OCI-LY7 (cell line): Measurements from ENCODE around the gene TRIM33. TPM values are rescaled to one million over a fixed set of nuclear protein-coding genes. Genes with fewer than 3 reads are reported as not detected.
A peak's percentile ranks its signal among the peaks of the same experiment; 100 is the strongest.
"Not testable (repeated sequence)": the region's sequence is repeated elsewhere in the genome, so short reads cannot be mapped to it uniquely, and the experiment has no call there.

ENCODE experiments used
- BruUV-seq: library from RNA; stranded (reverse); fragments of 400-500 nt; replicated peaks from 2 replicates; lab custom pipeline; 2021; lab: Mats Ljungman, UMichigan
- CTCF ChIA-PET: fragments of 300-600 bp; sonication (Branson Sonifier 250); formaldehyde crosslinking; loops from one replicate; lab custom pipeline; 2022; ENCODE audit warnings: antibody characterized with exemption; ENCODE audit not compliant: unreplicated experiment; lab: Charles Lee
- POLR2A ChIA-PET: fragments of 300-600 bp; sonication (Branson Sonifier 250); formaldehyde crosslinking; loops from one replicate; lab custom pipeline; 2022; ENCODE audit warnings: antibody characterized with exemption; lab: Charles Lee
- DNase-seq: peaks from one replicate; pipeline ENCODE4 v3.0.0-alpha.2; 2015; ENCODE audit warnings: low spot score
- H2AFZ ChIP-seq: fragments of 200-600 bp; sonication (generic), shearing (Covaris generic); 2 replicates; pipeline ENCODE4 v1.6.1; 2014; ENCODE audit warnings: mild to moderate bottlenecking, antibody characterized with exemption, low read length, moderate library complexity
- H3K27ac ChIP-seq: fragments of 200-600 bp; sonication (generic); 2 replicates; pipeline ENCODE4 v1.5.1; 2014; ENCODE audit warnings: mixed run types, low read depth, mild to moderate bottlenecking, moderate library complexity, low read length, inconsistent platforms; ENCODE audit not compliant: poor library complexity, severe bottlenecking
- H3K36me3 ChIP-seq: fragments of 200-600 bp; sonication (generic); 2 replicates; pipeline ENCODE4 v1.6.1; 2014; ENCODE audit warnings: mild to moderate bottlenecking, antibody characterized with exemption, low read length, moderate library complexity, mixed read lengths; ENCODE audit not compliant: insufficient read depth
- H3K4me1 ChIP-seq: fragments of 200-600 bp; sonication (generic); 2 replicates; pipeline ENCODE4 v1.5.1; 2014; ENCODE audit warnings: mild to moderate bottlenecking, low read length; ENCODE audit not compliant: insufficient read depth, poor library complexity, severe bottlenecking
- H3K4me2 ChIP-seq: fragments of 200-600 bp; sonication (generic); 2 replicates; pipeline ENCODE4 v1.6.1; 2014; ENCODE audit warnings: mild to moderate bottlenecking, low read length
- H3K4me3 ChIP-seq: fragments of 200-600 bp; sonication (generic); 2 replicates; pipeline ENCODE4 v1.5.1; 2014; ENCODE audit warnings: mild to moderate bottlenecking, low read depth, low read length; ENCODE audit not compliant: poor library complexity, severe bottlenecking
- H3K79me2 ChIP-seq: fragments of 200-600 bp; sonication (generic); 2 replicates; pipeline ENCODE4 v1.6.1; 2016; ENCODE audit warnings: low read depth, mild to moderate bottlenecking, low read length, moderate library complexity, mixed read lengths; ENCODE audit not compliant: insufficient read depth
- H3K9me2 ChIP-seq: fragments of 200-600 bp; sonication (generic); 2 replicates; pipeline ENCODE4 v1.6.1; 2016; ENCODE audit warnings: mild to moderate bottlenecking, low read length, mixed read lengths; ENCODE audit not compliant: insufficient read depth
- H3K9me3 ChIP-seq: fragments of 200-600 bp; sonication (generic); 2 replicates; pipeline ENCODE4 v1.6.1; 2014; ENCODE audit warnings: mild to moderate bottlenecking, mixed run types, low read length, mixed read lengths
- H4K20me1 ChIP-seq: fragments of 200-600 bp; sonication (generic); 2 replicates; pipeline ENCODE4 v1.6.1; 2014; ENCODE audit warnings: mild to moderate bottlenecking, antibody characterized with exemption, low read length, moderate library complexity, mixed read lengths; ENCODE audit not compliant: insufficient read depth
- EZH2phosphoT487 ChIP-seq: fragments of 200-600 bp; sonication (generic); IDR thresholded peaks from 2 replicates; pipeline ENCODE4 v1.6.1; 2018; ENCODE audit warnings: low read depth, borderline replicate concordance, mild to moderate bottlenecking, mixed run types, antibody characterized with exemption, low read length, moderate library complexity, mixed read lengths
- intact Hi-C: fragments of 100-400 bp; cut with micrococcal nuclease; formaldehyde crosslinking; loops from one replicate; pipeline ENCODE4 v1.10.0; 2022; ENCODE audit not compliant: unreplicated experiment
- total RNA-seq, 2 experiments: library from RNA; depleted of rRNA in 1 of 2; stranded (reverse); fragments of >200 nt in 1 of 2; shearing (Covaris generic) in 1 of 2; gene quantifications; 2 replicates each; pipeline ENCODE4 v1.2.3, GENCODE V29; 2014 to 2022
- TF ChIP-seq, protein P1 (sequence below): fragments of 200-600 bp; sonication (generic); conservative IDR thresholded peaks from 2 replicates; pipeline ENCODE4 v1.5.1; 2014; ENCODE audit warnings: mild to moderate bottlenecking, antibody characterized with exemption, low read length, moderate library complexity, mixed read lengths

The TRIM33 gene
- total RNA-seq, 2 experiments from 2014 or later: 43.0 to 44.7 TPM

DNA sequence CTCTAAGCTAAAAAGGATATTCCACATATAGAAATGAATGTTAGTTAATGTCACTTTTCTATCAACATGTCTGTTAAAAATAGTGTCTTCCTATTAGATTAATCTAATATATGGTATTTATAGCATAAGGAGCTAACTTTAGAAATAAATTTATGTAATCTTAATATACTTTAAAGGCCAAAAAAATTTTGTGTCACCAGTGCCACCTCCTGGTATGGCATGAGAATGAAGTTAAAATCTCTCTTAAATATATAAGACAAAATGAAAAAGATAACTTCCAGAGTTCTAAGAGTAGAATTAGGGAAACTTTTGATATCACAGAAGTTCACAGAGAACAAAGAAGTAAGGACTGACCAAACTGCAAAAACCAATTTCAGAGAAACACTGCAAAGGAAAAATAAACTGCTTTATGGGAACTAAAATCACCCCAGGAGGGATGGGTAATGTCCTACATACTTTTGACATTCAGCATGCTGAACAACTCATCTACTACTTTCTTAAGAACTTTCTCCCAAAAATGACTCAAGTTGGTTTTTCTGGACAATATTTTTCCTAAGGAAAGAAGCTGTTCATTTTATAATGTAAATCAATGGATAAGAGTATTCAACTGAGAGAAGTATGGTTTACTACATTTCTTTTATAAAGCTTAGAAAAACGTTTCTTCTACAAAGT, 82.8 kb downstream of the TRIM33 start:
- Histone ChIP-seq H2AFZ (no peak overlapping the region), H3K4me1 (peaks cover 11% of the 10 kb centered on the region), H3K27ac (no peak overlapping the region), H3K79me2 (no peaks in the 10 kb centered on the region; the same call in 1 of the 2 replicates), H3K36me3 (peaks cover 79% of the 10 kb centered on the region), H3K4me2 (no peak overlapping the region), H3K9me2 (no peaks in the 10 kb centered on the region), H3K4me3 (no peak overlapping the region), H4K20me1 (no peaks in the 10 kb centered on the region), H3K9me3 (no peaks in the 10 kb centered on the region)
- ChIA-PET CTCF (no interaction called here), POLR2A (interaction anchor here (0.6 to 1.4 kb wide), 7 partner anchors 10 to 54 kb away, joined by 3 to 5 read pairs (median 4); no protein-coding TSS in a partner anchor)
- DNase-seq: peak; percentile 19
- BruUV-seq: no TSS peak
- TF ChIP-seq, protein P1, sequence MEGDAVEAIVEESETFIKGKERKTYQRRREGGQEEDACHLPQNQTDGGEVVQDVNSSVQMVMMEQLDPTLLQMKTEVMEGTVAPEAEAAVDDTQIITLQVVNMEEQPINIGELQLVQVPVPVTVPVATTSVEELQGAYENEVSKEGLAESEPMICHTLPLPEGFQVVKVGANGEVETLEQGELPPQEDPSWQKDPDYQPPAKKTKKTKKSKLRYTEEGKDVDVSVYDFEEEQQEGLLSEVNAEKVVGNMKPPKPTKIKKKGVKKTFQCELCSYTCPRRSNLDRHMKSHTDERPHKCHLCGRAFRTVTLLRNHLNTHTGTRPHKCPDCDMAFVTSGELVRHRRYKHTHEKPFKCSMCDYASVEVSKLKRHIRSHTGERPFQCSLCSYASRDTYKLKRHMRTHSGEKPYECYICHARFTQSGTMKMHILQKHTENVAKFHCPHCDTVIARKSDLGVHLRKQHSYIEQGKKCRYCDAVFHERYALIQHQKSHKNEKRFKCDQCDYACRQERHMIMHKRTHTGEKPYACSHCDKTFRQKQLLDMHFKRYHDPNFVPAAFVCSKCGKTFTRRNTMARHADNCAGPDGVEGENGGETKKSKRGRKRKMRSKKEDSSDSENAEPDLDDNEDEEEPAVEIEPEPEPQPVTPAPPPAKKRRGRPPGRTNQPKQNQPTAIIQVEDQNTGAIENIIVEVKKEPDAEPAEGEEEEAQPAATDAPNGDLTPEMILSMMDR: peak; percentile 82
- TF ChIP-seq EZH2phosphoT487: no peak
- intact Hi-C loops: loop anchor here (5.0 kb wide), 1 partner anchor 84 kb away; the partner anchor contains the start of gene TRIM33

DNA sequence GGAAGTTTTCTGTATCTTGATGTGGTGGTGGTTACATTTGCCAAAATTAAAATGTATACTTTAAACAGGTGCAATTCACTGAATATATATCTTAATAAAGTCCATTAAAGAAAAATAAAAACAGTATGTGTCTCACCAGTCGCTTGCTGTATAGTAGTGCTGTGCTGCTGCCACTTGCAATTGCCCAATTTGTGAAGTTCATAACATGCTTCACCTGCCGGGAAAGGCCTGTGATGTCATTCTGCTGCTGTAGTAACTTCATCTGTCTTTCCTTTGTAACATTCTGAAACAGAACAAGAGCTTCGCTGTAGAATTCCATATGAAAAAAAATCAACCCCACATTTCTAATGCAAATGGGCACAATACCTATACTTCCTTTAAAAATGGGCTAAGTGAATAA, 83.4 kb downstream of the TRIM33 start:
- Histone ChIP-seq H3K79me2 (no peaks in the 10 kb centered on the region; the same call in 1 of the 2 replicates), H3K9me3 (no peaks in the 10 kb centered on the region), H2AFZ (no peak overlapping the region), H3K4me3 (no peak overlapping the region), H3K4me2 (no peak overlapping the region), H3K4me1 (peaks cover 11% of the 10 kb centered on the region), H3K36me3 (peaks cover 77% of the 10 kb centered on the region), H3K9me2 (no peaks in the 10 kb centered on the region), H4K20me1 (no peaks in the 10 kb centered on the region), H3K27ac (no peak overlapping the region)
- no TSS peak for BruUV-seq
- intact Hi-C loops: loop anchor here (5.0 kb wide), 1 partner anchor 85 kb away; the partner anchor contains the start of gene TRIM33
- TF ChIP-seq EZH2phosphoT487: no peak
- TF ChIP-seq, protein P1: no peak
- ChIA-PET CTCF (no interaction called here), POLR2A (interaction anchor here (0.6 to 1.4 kb wide), 6 partner anchors 11 to 55 kb away, joined by 3 to 5 read pairs (median 4); no protein-coding TSS in a partner anchor)
- no peak for DNase-seq

DNA sequence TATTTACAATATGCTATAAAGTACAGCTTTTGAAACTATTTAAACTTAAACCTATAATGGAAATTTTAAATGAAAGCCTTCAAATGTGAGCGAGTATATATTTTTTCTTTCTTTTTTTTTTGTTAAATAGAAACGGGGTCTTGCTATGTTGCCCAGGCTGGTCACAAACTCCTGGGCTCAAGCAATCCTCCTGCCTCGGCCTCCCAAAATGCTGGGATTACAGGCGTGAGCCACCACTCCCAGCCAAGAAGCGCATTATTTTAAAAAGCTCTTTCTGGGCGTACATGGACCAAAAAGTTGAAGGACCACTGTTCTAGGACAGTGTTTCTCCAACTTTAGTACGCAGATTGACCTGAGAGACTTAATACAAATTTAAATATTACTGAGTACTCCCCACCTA, 87.5 kb downstream of the TRIM33 start:
- TF ChIP-seq EZH2phosphoT487: no peak
- TF ChIP-seq, protein P1: no peak
- no peaks in the 10 kb centered on the region for H4K20me1 ChIP-seq
- ChIA-PET CTCF (no interaction called here), POLR2A (interaction anchor here (0.8 to 1.1 kb wide), 3 partner anchors 9 to 138 kb away, joined by 3 to 4 read pairs (median 3); no protein-coding TSS in a partner anchor)
- H3K4me1 ChIP-seq: no peaks in the 10 kb centered on the region
- peaks cover 92% of the 10 kb centered on the region for H3K36me3 ChIP-seq
- no peak overlapping the region for H3K4me2 ChIP-seq
- no peak overlapping the region for H3K4me3 ChIP-seq
- no TSS peak for BruUV-seq
- no peaks in the 10 kb centered on the region for H3K9me2 ChIP-seq
- DNase-seq: no peak
- no peaks in the 10 kb centered on the region for H3K9me3 ChIP-seq
- intact Hi-C loops: no loop called here
- H2AFZ ChIP-seq: no peak overlapping the region
- no peak overlapping the region for H3K27ac ChIP-seq
- H3K79me2 ChIP-seq: no peaks in the 10 kb centered on the region

DNA sequence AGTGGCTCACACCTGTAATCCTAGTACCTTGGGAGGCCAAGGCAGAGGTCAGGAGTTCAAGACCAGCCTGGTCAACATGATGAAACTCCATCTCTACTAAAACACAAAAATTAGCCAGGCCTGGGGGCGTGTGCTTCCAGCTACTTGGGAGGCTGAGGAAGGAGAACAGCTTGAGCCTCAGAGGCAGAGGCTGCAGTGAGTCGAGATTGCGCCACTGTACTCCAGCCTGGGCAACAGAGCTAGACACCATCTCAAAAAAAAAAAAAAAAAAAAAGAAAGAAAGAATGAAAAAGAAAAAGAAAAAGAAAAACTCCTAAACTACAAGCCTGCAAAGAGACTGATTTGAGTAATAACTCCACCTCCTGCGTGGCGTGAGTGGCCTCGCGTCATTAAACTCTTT, 92.1 kb downstream of the TRIM33 start:
- H3K9me2 ChIP-seq, H3K9me3 ChIP-seq, BruUV-seq, H2AFZ ChIP-seq, H3K27ac ChIP-seq, H3K79me2 ChIP-seq, CTCF ChIA-PET, DNase-seq, H3K4me3 ChIP-seq, H3K4me1 ChIP-seq, H4K20me1 ChIP-seq, intact Hi-C loops, H3K4me2 ChIP-seq: not testable (repeated sequence)
- POLR2A ChIA-PET: interaction anchor here (0.7 to 1.4 kb wide), 2 partner anchors 11 to 20 kb away, joined by 5 read pairs; no protein-coding TSS in a partner anchor
- H3K36me3 ChIP-seq: peaks cover 94% of the 10 kb centered on the region
